GM23248 (cell line): ENCODE data around the gene POFUT1. TPM values are rescaled to one million over a fixed set of nuclear protein-coding genes. Genes with fewer than 3 reads are reported as not detected.
A peak's percentile ranks its signal among the peaks of the same experiment; 100 is the strongest.

Source experiments
- DNase-seq: peaks from one replicate; pipeline ENCODE4 v3.0.0-alpha.2; 2015
- H2AFZ ChIP-seq: fragments of 200-600 bp; sonication (generic); 2 replicates; pipeline ENCODE4 v1.6.1; 2016; ENCODE audit warnings: antibody characterized with exemption
- H3F3A ChIP-seq: fragments of 200-600 bp; sonication (generic); 2 replicates; pipeline ENCODE4 v1.6.1; 2016; ENCODE audit warnings: mild to moderate bottlenecking, antibody characterized with exemption, mixed run types; ENCODE audit not compliant: insufficient read depth
- H3K27ac ChIP-seq: fragments of 200-600 bp; sonication (generic); 2 replicates; pipeline ENCODE4 v1.5.1; 2016; ENCODE audit warnings: mild to moderate bottlenecking
- H3K27me3 ChIP-seq: fragments of 200-600 bp; sonication (generic); replicated peaks from 2 replicates; pipeline ENCODE4 v1.6.1; 2016; ENCODE audit warnings: mild to moderate bottlenecking; ENCODE audit not compliant: insufficient read depth
- H3K36me3 ChIP-seq: fragments of 200-600 bp; sonication (generic); 2 replicates; pipeline ENCODE4 v1.6.1; 2016; ENCODE audit warnings: low read depth, mild to moderate bottlenecking
- H3K4me1 ChIP-seq: fragments of 200-600 bp; sonication (generic); 2 replicates; pipeline ENCODE4 v1.6.1; 2016; ENCODE audit warnings: mild to moderate bottlenecking; ENCODE audit not compliant: insufficient read depth
- H3K4me2 ChIP-seq: fragments of 200-600 bp; sonication (generic); one replicate; pipeline ENCODE4 v1.6.1; 2016; ENCODE audit warnings: mild to moderate bottlenecking; ENCODE audit not compliant: unreplicated experiment
- H3K4me3 ChIP-seq: fragments of 200-600 bp; sonication (generic); 2 replicates; pipeline ENCODE4 v1.5.1; 2016; ENCODE audit warnings: mild to moderate bottlenecking
- H3K79me2 ChIP-seq: fragments of 200-600 bp; sonication (generic); 2 replicates; pipeline ENCODE4 v1.6.1; 2016; ENCODE audit warnings: mild to moderate bottlenecking; ENCODE audit not compliant: insufficient read depth
- H3K9ac ChIP-seq: fragments of 200-600 bp; sonication (generic); 2 replicates; pipeline ENCODE4 v1.6.1; 2016; ENCODE audit warnings: mild to moderate bottlenecking
- H3K9me2 ChIP-seq: fragments of 200-600 bp; sonication (generic); 2 replicates; pipeline ENCODE4 v1.6.1; 2016; ENCODE audit warnings: mixed run types, mild to moderate bottlenecking, moderate library complexity; ENCODE audit not compliant: insufficient read depth
- H3K9me3 ChIP-seq: fragments of 200-600 bp; sonication (generic); one replicate; pipeline ENCODE4 v1.6.1; 2017; ENCODE audit warnings: low read depth
- H4K20me1 ChIP-seq: fragments of 200-600 bp; sonication (generic); 2 replicates; pipeline ENCODE4 v1.6.0; 2016; ENCODE audit not compliant: insufficient read depth
- EZH2 ChIP-seq: fragments of 200-600 bp; sonication (generic); IDR thresholded peaks from 2 replicates; pipeline ENCODE4 v1.6.1; 2018; ENCODE audit warnings: antibody characterized with exemption, mild to moderate bottlenecking; ENCODE audit not compliant: insufficient read depth, poor library complexity, severe bottlenecking
- EZH2phosphoT487 ChIP-seq: fragments of 200-600 bp; sonication (generic); IDR thresholded peaks from 2 replicates; pipeline ENCODE4 v1.6.1; 2018; ENCODE audit warnings: antibody characterized with exemption, moderate library complexity, mild to moderate bottlenecking, low read depth; ENCODE audit not compliant: insufficient read depth
- WGBS, 2 experiments: methylation state at CpG; one replicate each; pipeline ENCODE4 v1.1.6; 2015 to 2017; ENCODE audit warnings: low lambda C conversion rate in 2 of 2, low coverage in 1 of 2; ENCODE audit errors: missing lambda C conversion rate in 2 of 2; 5-methylcytosine and 5-hydroxymethylcytosine counted together
- in situ Hi-C: fragments of 300-500 bp; cut with MboI; formaldehyde crosslinking; loops from 2 replicates; pipeline ENCODE4 v1.15.0; 2020
- polyA plus RNA-seq: library from polyadenylated mRNA; unstranded; fragments of >200 nt; fragmentation: Nextera tagmentation; extraction: Ambion mirVana; gene quantifications from 2 replicates; pipeline ENCODE4 v1.2.1, GENCODE V29; 2016
- total RNA-seq: library from RNA; depleted of rRNA; stranded (reverse); fragments of >200 nt; shearing (Covaris generic); gene quantifications from 2 replicates; pipeline ENCODE4 v1.2.3, GENCODE V29; 2014

Gene POFUT1
- total and polyA plus RNA-seq, 2 experiments from 2014 or later: 35.4 to 54.1 TPM

GRCh38 chr20:32184961-32185603 is 22.6 kb upstream of the POFUT1 start:
- Histone ChIP-seq H3K36me3 (no peaks in the 10 kb centered on the region), H2AFZ (no peak overlapping the region), H4K20me1 (no peaks in the 10 kb centered on the region), H3K4me1 (peaks cover 5% of the 10 kb centered on the region), H3K4me2 (no peak overlapping the region), H3K79me2 (no peaks in the 10 kb centered on the region), H3K9me2 (no peaks in the 10 kb centered on the region), H3K4me3 (no peak overlapping the region), H3K27ac (no peak overlapping the region), H3K9ac (no peak overlapping the region), H3F3A (no peaks in the 10 kb centered on the region), H3K27me3 (no peaks in the 10 kb centered on the region), H3K9me3 (no peaks in the 10 kb centered on the region)
- TF ChIP-seq EZH2phosphoT487 (no peak), EZH2 (no peak)
- no peak for DNase-seq
- in situ Hi-C loops: no loop called here
- 69 to 72% methylated on average over 10 of the region's 10 CpGs for WGBS, 2 experiments

GRCh38 chr20:32186506-32186905 is 21.2 kb upstream of the POFUT1 start:
- no peak for TF ChIP-seq EZH2
- TF ChIP-seq EZH2phosphoT487: no peak
- 97 to 100% methylated on average over 1 of the region's 1 CpG for WGBS, 2 experiments
- H3K9me3 ChIP-seq: no peaks in the 10 kb centered on the region
- no peaks in the 10 kb centered on the region for H3K9me2 ChIP-seq
- in situ Hi-C loops: no loop called here
- H3K4me2 ChIP-seq: no peak overlapping the region
- H3F3A ChIP-seq: peaks cover 11% of the 10 kb centered on the region
- DNase-seq: no peak
- H3K4me1 ChIP-seq: peaks cover 5% of the 10 kb centered on the region
- H3K27me3 ChIP-seq: no peaks in the 10 kb centered on the region
- H3K79me2 ChIP-seq: no peaks in the 10 kb centered on the region
- H2AFZ ChIP-seq: no peak overlapping the region
- no peak overlapping the region for H3K27ac ChIP-seq
- no peaks in the 10 kb centered on the region for H4K20me1 ChIP-seq
- no peak overlapping the region for H3K4me3 ChIP-seq
- no peak overlapping the region for H3K9ac ChIP-seq
- H3K36me3 ChIP-seq: no peaks in the 10 kb centered on the region

- Histone ChIP-seq H3K4me2 (no peak overlapping the region), H2AFZ (no peak overlapping the region), H3K36me3 (no peaks in the 10 kb centered on the region), H3K27me3 (no peaks in the 10 kb centered on the region), H3K9ac (no peak overlapping the region; the same call in 1 of the 2 replicates), H3K9me3 (no peaks in the 10 kb centered on the region), H3K4me3 (no peak overlapping the region), H3K79me2 (no peaks in the 10 kb centered on the region), H4K20me1 (no peaks in the 10 kb centered on the region), H3K9me2 (no peaks in the 10 kb centered on the region), H3F3A (peaks cover 27% of the 10 kb centered on the region), H3K27ac (no peak overlapping the region), H3K4me1 (peaks cover 5% of the 10 kb centered on the region)
- 96 to 98% methylated on average over 17 of the region's 17 CpGs for WGBS, 2 experiments
- DNase-seq: no peak
- in situ Hi-C loops: no loop called here
- TF ChIP-seq EZH2 (no peak), EZH2phosphoT487 (no peak)
Measured at GRCh38 chr20:32188376-32189122, 19.1 kb upstream of the POFUT1 start.

- no peaks in the 10 kb centered on the region for H3K36me3 ChIP-seq
- no peak overlapping the region for H3K27ac ChIP-seq
- H3K9me3 ChIP-seq: no peaks in the 10 kb centered on the region
- in situ Hi-C loops: no loop called here
- H3K9me2 ChIP-seq: no peaks in the 10 kb centered on the region
- peak overlapping the region; percentile 80 for H3K4me2 ChIP-seq
- peaks cover 27% of the 10 kb centered on the region for H3F3A ChIP-seq
- DNase-seq: no peak
- peak overlapping the region; percentile 88 for H2AFZ ChIP-seq
- peak overlapping the region; percentile 87 for H3K9ac ChIP-seq
- 91 to 95% methylated on average over 9 of the region's 9 CpGs for WGBS, 2 experiments
- no peaks in the 10 kb centered on the region for H4K20me1 ChIP-seq
- peak overlapping the region; percentile 77 for H3K4me3 ChIP-seq
- no peaks in the 10 kb centered on the region for H3K27me3 ChIP-seq
- no peaks in the 10 kb centered on the region for H3K79me2 ChIP-seq
- TF ChIP-seq EZH2phosphoT487: no peak
- no peak for TF ChIP-seq EZH2
- peaks cover 5% of the 10 kb centered on the region for H3K4me1 ChIP-seq
Measured at GRCh38 chr20:32189123-32189410, 18.6 kb upstream of the POFUT1 start.
